ENCODE results near the gene MYO1D.

DNA sequence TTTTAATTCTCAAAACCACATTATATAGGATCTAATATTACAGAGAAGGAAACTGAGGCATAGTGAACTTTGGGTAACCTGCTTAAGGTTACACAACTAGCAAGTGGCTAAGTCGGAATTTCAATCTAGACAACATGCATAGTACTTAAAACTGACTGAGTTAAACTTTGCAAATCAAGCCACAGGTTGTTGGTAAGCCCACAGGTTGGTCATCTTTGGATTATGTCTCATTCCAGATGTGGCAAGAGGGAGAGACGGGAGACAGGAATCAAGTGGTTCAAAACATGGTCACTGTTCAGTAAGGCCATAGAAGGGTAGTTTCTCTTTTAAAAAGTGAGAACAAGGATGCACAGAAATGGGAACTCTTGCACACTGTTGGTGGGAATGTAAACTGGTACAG lies 57.1 kb downstream of the MYO1D start:
- TF ChIP-seq, protein P1, sequence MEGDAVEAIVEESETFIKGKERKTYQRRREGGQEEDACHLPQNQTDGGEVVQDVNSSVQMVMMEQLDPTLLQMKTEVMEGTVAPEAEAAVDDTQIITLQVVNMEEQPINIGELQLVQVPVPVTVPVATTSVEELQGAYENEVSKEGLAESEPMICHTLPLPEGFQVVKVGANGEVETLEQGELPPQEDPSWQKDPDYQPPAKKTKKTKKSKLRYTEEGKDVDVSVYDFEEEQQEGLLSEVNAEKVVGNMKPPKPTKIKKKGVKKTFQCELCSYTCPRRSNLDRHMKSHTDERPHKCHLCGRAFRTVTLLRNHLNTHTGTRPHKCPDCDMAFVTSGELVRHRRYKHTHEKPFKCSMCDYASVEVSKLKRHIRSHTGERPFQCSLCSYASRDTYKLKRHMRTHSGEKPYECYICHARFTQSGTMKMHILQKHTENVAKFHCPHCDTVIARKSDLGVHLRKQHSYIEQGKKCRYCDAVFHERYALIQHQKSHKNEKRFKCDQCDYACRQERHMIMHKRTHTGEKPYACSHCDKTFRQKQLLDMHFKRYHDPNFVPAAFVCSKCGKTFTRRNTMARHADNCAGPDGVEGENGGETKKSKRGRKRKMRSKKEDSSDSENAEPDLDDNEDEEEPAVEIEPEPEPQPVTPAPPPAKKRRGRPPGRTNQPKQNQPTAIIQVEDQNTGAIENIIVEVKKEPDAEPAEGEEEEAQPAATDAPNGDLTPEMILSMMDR (IDR thresholded peaks at IDR 0.05), result no peak
- no peak for TF ChIP-seq POLR2AphosphoS5 (IDR thresholded peaks at IDR 0.05; ENCODE audit: low read depth, low read length)

All from Panc1 (cell line).